SK-MEL-5 (cell line): Measurements from ENCODE around the gene SNAP23. TPM values are rescaled to one million over a fixed set of nuclear protein-coding genes. Genes with fewer than 3 reads are reported as not detected.

Experiments
- DNase-seq: peaks from one replicate; pipeline ENCODE4 v3.0.0-alpha.2; 2016; ENCODE audit warnings: low read depth, low spot score
- in situ Hi-C: cut with HindIII; loops from 2 replicates; pipeline ENCODE4 v1.10.0; 2016; ENCODE audit warnings: low sequenced_read_pairs, high pct_unique_total_duplicates, low pct_unique_long_range_greater_than_20kb
- polyA plus RNA-seq, 2 experiments: library from polyadenylated mRNA; depleted of rRNA; stranded (reverse); fragments of >200 nt; gene quantifications; 2 replicates each; pipeline ENCODE4 v1.2.3, GENCODE V29; 2015
- total RNA-seq: library from RNA; depleted of rRNA; stranded (reverse); fragments of >200 nt; shearing (Covaris generic); gene quantifications from 2 replicates; pipeline ENCODE4 v1.2.3, GENCODE V29; 2014; rRNA removed

SNAP23 gene
- 62.8 and 68.8 TPM in 2 replicates for total RNA-seq
- 60.6 and 62.5 TPM in 2 replicates for polyA plus RNA-seq (2015; cell fraction: cytosol; rRNA removed)
- polyA plus RNA-seq (2015; cell fraction: nucleus; rRNA removed): 63.8 and 76.9 TPM in 2 replicates

DNA sequence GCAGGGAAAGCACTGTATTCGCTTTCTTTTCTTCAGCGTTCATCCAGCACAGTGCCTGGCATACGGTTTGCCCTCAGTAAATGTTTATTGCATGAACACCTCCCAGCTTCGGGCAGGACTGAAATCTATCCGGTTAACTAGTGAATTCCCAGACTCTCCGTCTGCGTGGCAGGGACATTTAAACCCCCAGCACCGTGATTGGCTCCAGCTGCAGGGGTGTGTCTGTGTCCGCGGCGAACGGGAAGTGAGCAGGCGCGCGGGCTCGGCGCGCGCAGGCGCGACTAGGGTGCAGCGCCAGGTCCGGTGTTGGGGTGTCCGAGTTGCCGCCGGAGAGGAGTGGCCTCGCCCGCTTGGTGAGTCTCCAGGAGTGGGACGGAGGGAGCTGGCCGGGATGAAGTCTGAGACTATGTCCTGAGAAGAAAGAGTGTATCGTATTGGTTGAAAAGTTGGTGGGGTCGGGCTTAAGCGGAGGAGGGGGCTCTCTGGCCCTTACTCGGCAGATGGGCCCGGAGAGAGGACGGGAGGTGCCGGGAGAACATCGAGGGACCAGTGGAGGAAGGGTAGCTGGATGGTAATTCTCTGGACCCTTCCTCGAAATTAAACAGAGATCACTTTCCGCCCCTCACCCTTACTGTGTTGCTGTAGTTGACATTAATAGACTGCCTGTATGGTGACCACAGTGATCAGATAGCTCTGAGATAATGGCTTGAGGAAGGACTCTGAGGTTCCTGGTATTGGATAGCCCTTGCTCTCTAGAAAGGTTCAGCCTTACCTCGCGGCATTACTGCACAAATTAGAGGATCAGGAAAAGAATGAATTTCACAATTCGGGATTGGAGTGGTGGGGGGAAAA is at the start of gene SNAP23:
TSS of gene SNAP23 (plus strand) at position 274 of the 852 bp plus-strand sequence. CDS start 16,213 bp downstream, outside the sequence.
- in situ Hi-C loops: no loop called here

GRCh38 chr15:42447599-42447998 is 47.8 kb upstream of the SNAP23 start:
- DNase-seq: no peak
- in situ Hi-C loops: no loop called here

More for the DNA sequence above, at the start of gene SNAP23:
- DNase-seq: peak; percentile 89

DNA sequence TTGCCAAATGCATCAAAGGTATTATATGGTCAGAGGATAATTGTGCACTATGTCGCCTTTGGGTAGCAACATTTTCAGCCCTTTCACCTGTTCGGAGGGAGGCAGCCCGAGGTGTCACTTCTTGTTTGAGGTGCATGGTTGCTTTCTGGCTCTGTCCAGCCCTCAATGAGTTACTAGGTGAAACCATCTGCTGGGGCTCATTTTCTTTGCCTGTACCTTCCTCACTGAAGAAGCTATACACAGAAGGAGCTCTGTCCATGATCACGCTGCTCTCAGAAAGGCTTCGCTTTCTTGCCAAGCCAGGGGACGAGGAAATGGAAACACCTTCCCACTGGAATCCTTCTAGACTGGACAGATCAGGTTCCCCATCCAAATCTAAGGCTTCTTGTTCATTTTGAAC is 47.2 kb upstream of the SNAP23 start:
- DNase-seq: no peak
- in situ Hi-C loops: no loop called here

GRCh38 chr15:42449770-42450424 is 45.5 kb upstream of the SNAP23 start:
- in situ Hi-C loops: loop anchor here (25.0 kb wide), 1 partner anchor 188 kb away; the partner anchor contains the start of genes GANC and TMEM87A
- DNase-seq: no peak

- in situ Hi-C loops: loop anchor here (25.0 kb wide), 1 partner anchor 188 kb away; the partner anchor contains the start of genes GANC and TMEM87A
- DNase-seq: no peak
Measured at GRCh38 chr15:42450425-42450790, 45.0 kb upstream of the SNAP23 start.

DNA sequence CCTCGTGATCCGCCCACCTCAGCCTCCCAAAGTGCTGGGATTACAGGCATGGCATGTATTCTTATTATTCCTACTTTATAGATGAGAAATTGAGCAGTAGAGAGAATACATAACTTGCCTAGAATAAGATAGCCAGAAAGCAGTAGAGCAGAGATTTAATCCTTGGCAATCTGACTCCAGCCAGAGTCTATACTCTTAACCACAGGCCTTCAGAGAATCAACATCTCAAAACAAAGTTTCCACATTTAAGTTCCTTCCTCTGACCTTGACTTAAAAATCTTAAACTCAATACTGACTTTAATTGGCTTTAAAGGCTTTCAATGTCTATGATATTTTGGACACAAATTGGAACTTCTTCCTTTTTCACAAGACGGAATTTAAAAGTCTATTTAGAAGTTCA is 41.6 kb upstream of the SNAP23 start:
- no peak for DNase-seq
- in situ Hi-C loops: loop anchor here (25.0 kb wide), 1 partner anchor 192 kb away; the partner anchor contains the start of genes GANC and TMEM87A

GRCh38 chr15:42456531-42456930 is 38.9 kb upstream of the SNAP23 start:
- DNase-seq: no peak
- in situ Hi-C loops: loop anchor here (25.0 kb wide), 1 partner anchor 194 kb away; the partner anchor contains the start of genes GANC and TMEM87A

DNA sequence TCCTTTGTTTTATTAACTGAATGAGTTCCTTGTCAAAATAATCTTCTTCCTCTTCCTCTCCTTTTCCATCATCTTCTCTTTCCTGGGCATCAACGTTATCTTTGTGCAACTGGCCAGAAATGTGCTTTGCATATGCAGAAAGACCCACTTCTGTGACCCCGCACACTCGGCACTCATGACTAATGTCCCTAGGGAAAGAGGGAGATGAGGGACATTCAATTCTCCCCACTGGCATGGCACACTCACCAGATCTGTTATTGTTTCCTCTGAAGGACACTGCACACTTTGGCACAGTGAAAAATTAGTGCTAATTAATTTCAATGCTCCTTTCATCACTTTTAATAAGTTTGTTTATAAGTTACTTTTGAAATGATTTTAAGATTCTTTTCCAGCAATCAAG is 38.5 kb upstream of the SNAP23 start:
- in situ Hi-C loops: loop anchor here (25.0 kb wide), 1 partner anchor 195 kb away; the partner anchor contains the start of genes GANC and TMEM87A
- peak; percentile 35 for DNase-seq

DNA sequence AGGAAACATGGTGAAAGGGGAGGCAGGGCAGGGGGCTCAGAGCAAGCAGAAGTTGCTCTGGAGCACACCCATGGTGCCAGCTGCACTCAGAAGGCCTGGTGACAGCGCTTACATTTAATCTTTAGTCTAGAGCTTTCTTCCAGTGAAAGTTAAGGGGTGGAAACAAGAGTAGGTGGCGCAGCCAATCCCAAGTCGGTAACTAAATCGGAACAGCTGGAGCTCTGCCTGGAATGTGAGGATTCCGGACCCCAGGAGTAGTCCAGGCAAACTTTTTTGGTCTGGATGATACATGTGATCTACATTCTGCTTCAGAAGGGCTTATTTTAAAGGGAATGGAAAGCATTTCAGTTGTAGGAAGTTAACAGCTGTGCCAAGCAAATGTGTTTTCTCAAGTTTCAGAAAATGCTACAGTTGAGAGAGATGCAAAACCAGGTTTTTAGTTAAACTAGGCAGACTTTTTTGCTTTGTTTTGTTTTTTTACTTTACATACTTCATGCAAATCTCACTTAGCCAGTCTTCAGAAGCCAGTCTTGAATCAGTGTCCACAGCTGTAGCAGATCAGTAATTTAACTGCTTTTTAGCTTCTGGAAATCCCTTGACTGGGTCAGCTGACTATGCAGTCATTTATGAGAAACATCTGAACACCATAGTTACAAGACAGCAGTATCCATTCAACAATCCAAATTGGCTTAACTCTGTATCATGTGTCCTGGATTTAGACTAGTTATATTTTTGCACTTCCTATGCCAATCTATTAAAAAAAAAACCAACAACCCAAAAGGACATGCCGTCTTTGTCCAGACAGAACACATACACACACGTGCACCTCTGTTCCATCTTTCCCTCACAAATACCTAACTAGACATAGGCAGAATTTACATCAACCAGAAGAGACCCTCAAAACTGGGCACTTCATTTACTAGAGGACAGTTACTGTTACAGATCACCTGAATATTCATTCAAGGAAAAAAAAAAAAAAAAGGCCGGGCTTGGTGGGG is 37.7 kb upstream of the SNAP23 start:
- in situ Hi-C loops: loop anchor here (25.0 kb wide), 1 partner anchor 195 kb away; the partner anchor contains the start of genes GANC and TMEM87A

DNA sequence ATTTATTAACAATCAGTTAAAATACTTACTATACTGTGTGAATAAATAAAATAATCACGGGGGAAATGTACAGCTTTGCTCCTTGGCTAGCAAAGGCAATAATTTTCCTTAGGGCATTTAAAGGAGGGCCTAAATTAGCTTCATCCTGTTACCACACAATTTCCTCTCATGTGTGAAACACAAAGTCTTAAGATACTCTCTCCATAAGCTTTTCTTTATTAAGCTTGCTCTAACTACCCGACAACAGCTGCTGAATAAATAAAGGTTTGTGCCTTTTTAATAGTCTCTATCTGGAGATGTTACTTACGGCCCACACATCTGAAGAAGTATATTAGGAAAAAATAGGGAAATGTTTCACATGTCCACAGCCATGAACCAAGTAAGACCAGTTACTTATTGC is 34.2 kb upstream of the SNAP23 start:
- DNase-seq: peak; percentile 71
- in situ Hi-C loops: loop anchor here (25.0 kb wide), 1 partner anchor 199 kb away; the partner anchor contains the start of genes GANC and TMEM87A

More for the DNA sequence above, 37.7 kb upstream of the SNAP23 start:
- peak; percentile 96 for DNase-seq

DNA sequence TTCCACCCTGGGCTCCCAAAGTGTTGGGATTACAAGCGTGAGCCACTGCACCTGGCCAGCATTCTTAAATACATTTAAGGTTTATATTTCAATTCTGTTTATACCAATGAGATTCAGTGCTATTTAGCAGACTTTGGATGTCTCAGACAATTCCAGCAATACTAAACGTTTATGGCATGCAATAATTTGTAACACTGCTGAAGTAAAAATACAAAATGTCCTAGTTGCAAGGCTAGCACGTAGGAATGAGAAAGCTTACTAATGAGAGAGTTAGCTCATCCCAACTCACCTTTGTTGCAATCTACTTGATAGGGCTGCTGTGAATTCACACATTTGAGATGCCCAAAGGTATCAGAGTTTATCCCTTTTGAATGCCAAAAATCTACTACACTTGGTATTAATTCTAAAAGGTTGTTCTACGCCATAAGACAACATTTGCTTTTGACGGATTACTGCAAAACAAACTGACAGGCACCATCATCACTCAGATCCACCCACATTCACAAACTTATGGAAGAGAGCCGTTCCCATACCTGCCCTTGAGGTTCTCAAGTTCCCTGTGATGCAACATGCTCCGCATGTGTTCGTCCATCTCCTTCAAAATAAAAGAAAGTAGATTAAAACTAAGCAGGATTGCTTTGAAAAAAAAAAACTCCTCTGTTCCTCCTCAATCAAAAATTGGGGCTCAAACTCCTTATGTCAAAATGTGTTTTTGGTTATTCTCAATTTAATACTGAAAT is 29.7 kb upstream of the SNAP23 start:
- DNase-seq: no peak
- in situ Hi-C loops: loop anchor here (25.0 kb wide), 1 partner anchor 203 kb away; the partner anchor contains the start of genes GANC and TMEM87A

- DNase-seq: no peak
- in situ Hi-C loops: loop anchor here (25.0 kb wide), 1 partner anchor 209 kb away; the partner anchor contains the start of genes GANC and TMEM87A
Measured at GRCh38 chr15:42471002-42471401, 24.4 kb upstream of the SNAP23 start.

- DNase-seq: no peak
- in situ Hi-C loops: loop anchor here (25.0 kb wide), 1 partner anchor 213 kb away; the partner anchor contains the start of genes GANC and TMEM87A
Measured at GRCh38 chr15:42474827-42475226, 20.6 kb upstream of the SNAP23 start.

DNA sequence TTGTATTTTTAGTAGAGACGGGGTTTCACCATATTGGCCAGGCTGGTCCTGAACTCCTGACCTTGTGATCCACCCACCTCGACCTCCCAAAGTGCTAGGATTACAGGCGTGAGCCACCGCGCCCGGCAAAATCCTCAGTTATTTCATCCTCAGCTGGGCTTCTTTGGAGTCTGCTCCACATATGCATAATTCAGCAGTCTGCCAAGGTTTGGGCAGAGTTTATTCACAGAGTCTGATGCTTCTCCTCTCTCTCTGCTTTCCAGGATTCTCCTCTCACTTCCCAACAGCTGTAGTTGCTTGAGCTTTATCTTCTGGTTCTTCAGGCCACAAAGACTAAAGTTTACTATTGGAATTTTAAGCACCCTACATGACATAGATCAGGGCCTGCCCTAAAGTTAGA is 12.7 kb upstream of the SNAP23 start:
- DNase-seq: no peak
- in situ Hi-C loops: no loop called here

DNA sequence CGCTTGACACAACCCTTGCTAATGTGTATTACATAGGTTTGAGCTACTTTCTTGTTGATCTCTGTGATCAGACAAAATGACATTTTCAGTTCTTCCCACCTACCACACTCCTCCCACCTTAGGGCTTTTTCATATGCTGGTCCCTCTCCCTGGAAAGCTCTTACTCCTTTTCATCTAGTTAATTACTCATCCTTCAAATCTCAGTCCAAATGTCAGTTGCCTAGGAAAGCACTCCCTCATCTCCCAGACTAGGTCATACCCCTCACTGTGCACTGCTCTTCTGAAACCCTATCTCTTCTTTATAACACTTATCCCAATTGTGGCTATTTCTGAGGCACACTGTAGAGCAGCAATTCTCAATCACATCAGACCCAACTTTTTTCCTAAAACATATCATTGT is 11.8 kb upstream of the SNAP23 start:
- in situ Hi-C loops: no loop called here
- DNase-seq: no peak

- in situ Hi-C loops: no loop called here
- DNase-seq: no peak
Measured at GRCh38 chr15:42490291-42490670, 5.2 kb upstream of the SNAP23 start.
